Transverse colon (tissue), 4 donors: Measurements from ENCODE around the gene TBX10. TPM values are rescaled to one million over a fixed set of nuclear protein-coding genes. Genes with fewer than 3 reads are reported as not detected.
"Not testable (repeated sequence)": the region's sequence is repeated elsewhere in the genome, so short reads cannot be mapped to it uniquely, and the experiment has no call there.

Experiments
- DNase-seq: peaks from one replicate; pipeline ENCODE4 v3.0.0-alpha.2; 2019
- H3K27ac ChIP-seq, 4 donors: fragments of 200-600 bp; sonication (generic); 2 replicates each; pipeline ENCODE4 v1.5.1; 2016 to 2018; ENCODE audit warnings: inconsistent platforms in 4 of 4
- H3K27me3 ChIP-seq: fragments of 200-600 bp; sonication (generic); 2 replicates; pipeline ENCODE4 v1.5.1; 2017; ENCODE audit warnings: inconsistent platforms
- H3K36me3 ChIP-seq, 4 donors: fragments of 200-600 bp; sonication (generic); 2 replicates each; pipeline ENCODE4 v1.5.1; 2017 to 2019; ENCODE audit warnings: inconsistent platforms in 4 of 4
- H3K4me1 ChIP-seq, 4 donors: fragments of 200-600 bp; sonication (generic); 2 replicates each; pipeline ENCODE4 v1.5.1; 2017 to 2020; ENCODE audit warnings: inconsistent platforms in 4 of 4
- H3K4me3 ChIP-seq, 4 donors: fragments of 200-600 bp; sonication (generic); 1 replicate in 1 of 4; 2 replicates in 3 of 4; pipeline versions ENCODE4 v1.5.1 to v1.6.1; 2017 to 2019; ENCODE audit warnings: inconsistent platforms in 4 of 4
- H3K9me3 ChIP-seq, 2 donors: fragments of 200-600 bp; sonication (generic); 2 replicates each; pipeline ENCODE4 v1.5.1; 2017 to 2019; ENCODE audit warnings: inconsistent platforms in 2 of 2
- EP300 ChIP-seq: sonication (generic); formaldehyde crosslinking; IDR thresholded peaks from one replicate; pipeline ENCODE4 v1.6.1; 2017; ENCODE audit warnings: antibody characterized with exemption, low read depth
- POLR2A ChIP-seq: fragments of 450-650 bp; IDR thresholded peaks from one replicate; pipeline ENCODE4 v1.6.1; 2016; ENCODE audit warnings: antibody characterized with exemption, mild to moderate bottlenecking, moderate library complexity
- POLR2AphosphoS5 ChIP-seq, 3 donors: sonication (generic); formaldehyde crosslinking; IDR thresholded peaks; one replicate each; pipeline ENCODE4 v1.6.1; 2016; ENCODE audit warnings: antibody characterized with exemption in 3 of 3
- WGBS, 2 donors: methylation state at CpG; one replicate each; pipeline ENCODE4 v1.1.5; 2018; ENCODE audit warnings: low coverage in 1 of 2; 5-methylcytosine and 5-hydroxymethylcytosine counted together
- in situ Hi-C, 4 donors: fragments of 200-750 bp; cut with MboI; loops; one replicate each; pipeline versions ENCODE4 v1.15.0 to v1.15.1; 2017; ENCODE audit warnings: low sequenced_read_pairs in 3 of 4, low pct_ligation_motif_present in 1 of 4, low pct_unique_long_range_greater_than_20kb in 1 of 4
- intact Hi-C: fragments of 100-400 bp; cut with DNase I; formaldehyde crosslinking; loops from one replicate; pipeline ENCODE4 v1.15.1; 2023; ENCODE audit warnings: low total_unique reads
- total RNA-seq, 4 donors: library from RNA; depleted of rRNA; stranded (reverse); fragments of >200 nt; gene quantifications; one replicate each; pipeline ENCODE4 v1.1.0, GENCODE V29; 2016
- TF ChIP-seq, protein P1 (sequence below), 5 experiments: fragments of 200-600 bp in 3 of 5; fragments of 450-650 bp in 2 of 5; sonication (generic) in 3 of 5; IDR thresholded peaks; 1 replicate in 2 of 5; 2 replicates in 3 of 5; pipeline ENCODE4 v1.5.1; 2016 to 2017; ENCODE audit warnings: antibody characterized with exemption in 5 of 5, inconsistent platforms in 3 of 5, mild to moderate bottlenecking in 2 of 5, moderate library complexity in 1 of 5

Gene TBX10
- total RNA-seq, 4 donors from 2014 or later, result 1.3 to 16.5 (median 15.0) TPM; not detected in 1

DNA sequence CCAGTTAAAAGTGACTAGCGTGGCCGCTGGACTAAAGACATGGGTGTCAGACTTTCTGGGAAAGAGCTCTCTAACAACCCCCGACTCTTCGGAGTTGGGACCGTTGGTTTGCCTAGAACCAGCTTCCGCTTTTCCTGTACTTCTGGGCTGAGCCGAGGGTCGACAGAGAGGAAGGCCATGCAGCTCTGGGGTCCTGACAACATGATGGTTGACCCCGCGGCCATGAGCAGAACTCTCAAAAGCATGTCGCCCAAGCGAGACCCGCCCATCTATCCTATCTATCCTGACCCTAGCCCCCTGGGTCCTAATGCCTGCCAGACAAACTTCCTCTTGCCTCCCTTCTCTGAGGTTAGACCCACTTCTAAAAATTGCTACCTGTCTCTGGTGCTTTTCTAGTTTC is 18.9 kb downstream of the TBX10 start:
- H3K4me1 ChIP-seq, H3K27me3 ChIP-seq, DNase-seq, H3K4me3 ChIP-seq, H3K9me3 ChIP-seq, intact Hi-C loops, H3K27ac ChIP-seq, in situ Hi-C loops, H3K36me3 ChIP-seq: not testable (repeated sequence)
- WGBS, 2 donors, result 82% methylated on average over 13 of the region's 13 CpGs; no CpG with 5 or more reads in 1 of the 2 donors

DNA sequence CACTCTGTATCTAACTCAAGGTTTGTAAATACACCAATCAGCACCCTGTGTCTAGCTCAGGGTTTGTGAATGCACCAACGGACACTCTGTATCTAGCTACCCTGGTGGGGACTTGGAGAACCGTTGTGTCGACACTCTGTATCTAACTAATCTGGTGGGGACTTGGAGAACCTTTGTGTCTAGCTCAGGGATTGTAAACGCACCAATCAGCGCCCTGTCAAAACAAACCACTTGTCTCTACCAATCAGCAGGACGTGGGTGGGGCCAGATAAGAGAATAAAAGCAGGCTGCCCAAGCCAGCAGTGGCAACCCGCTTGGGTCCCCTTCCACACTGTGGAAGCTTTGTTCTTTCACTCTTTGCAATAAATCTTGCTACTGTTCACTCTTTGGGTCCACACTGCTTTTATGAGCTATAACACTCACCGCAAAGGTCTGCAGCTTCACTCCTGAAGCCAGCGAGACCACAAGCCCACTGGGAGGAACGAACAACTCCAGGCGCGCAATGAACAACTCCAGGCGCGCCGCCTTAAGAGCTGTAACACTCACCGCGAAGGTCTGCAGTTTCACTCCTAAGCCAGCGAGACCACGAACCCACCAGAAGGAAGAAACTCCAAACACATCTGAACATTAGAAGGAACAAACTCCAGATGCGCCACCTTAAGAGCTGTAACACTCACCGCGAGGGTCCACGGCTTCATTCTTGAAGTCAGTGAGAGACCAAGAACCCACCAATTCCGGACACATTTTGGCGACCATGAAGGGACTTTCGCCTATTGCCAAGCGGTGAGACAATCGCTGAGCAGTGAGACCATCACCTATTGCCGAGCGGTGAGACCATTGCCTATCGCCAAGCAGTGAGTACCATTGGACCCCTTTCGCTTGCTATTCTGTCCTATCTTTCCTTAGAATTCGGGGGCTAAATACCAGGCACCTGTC is 19.6 kb downstream of the TBX10 start:
- H3K27ac ChIP-seq, H3K4me1 ChIP-seq, H3K9me3 ChIP-seq, intact Hi-C loops, H3K36me3 ChIP-seq, in situ Hi-C loops, H3K4me3 ChIP-seq, DNase-seq: not testable (repeated sequence)
- WGBS, 2 donors, result 87 to 91% methylated on average over 14 to 33 of the region's 33 CpGs
- H3K27me3 ChIP-seq, result peaks cover 13% of the 10 kb centered on the region

DNA sequence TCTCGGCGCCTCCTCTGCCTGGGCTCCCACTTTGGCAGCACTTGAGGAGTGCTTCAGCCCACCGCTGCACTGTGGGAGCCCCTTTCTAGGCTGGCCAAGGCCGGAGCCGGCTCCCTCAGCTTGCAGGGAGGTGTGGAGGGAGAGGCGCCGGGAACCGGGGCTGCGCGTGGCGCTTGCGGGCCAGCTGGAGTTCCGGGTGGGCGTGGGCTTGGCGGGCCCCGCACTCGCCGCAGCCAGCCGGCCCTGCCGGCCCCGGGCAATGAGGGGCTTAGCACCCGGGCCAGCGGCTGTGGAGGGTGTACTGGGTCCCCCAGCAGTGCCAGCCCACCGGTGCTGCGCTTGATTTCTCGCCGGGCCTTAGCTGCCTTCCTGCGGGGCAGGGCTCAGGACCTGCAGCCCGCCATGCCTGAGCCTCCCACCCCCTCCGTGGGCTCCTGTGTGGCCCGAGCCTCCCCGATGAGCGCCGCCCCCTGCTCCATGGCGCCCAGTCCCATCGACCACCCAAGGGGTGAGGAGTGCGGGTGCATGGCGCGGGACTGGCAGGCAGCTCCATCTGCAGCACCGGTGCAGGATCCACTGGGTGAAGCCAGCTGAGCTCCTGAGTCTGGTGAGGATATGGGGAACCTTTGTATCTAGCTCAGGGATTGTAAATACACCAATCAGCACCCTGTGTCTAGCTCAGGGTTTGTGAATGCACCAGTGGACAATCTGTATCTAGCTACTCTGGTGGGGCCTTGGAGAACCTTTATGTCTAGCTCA is 20.5 kb downstream of the TBX10 start:
- DNase-seq, H3K27ac ChIP-seq, H3K4me1 ChIP-seq, H3K9me3 ChIP-seq, intact Hi-C loops, H3K36me3 ChIP-seq, H3K4me3 ChIP-seq, in situ Hi-C loops: not testable (repeated sequence)
- H3K27me3 ChIP-seq, result peaks cover 15% of the 10 kb centered on the region
- 98% methylated on average over 22 of the region's 40 CpGs; no CpG with 5 or more reads in 1 of the 2 donors for WGBS, 2 donors

DNA sequence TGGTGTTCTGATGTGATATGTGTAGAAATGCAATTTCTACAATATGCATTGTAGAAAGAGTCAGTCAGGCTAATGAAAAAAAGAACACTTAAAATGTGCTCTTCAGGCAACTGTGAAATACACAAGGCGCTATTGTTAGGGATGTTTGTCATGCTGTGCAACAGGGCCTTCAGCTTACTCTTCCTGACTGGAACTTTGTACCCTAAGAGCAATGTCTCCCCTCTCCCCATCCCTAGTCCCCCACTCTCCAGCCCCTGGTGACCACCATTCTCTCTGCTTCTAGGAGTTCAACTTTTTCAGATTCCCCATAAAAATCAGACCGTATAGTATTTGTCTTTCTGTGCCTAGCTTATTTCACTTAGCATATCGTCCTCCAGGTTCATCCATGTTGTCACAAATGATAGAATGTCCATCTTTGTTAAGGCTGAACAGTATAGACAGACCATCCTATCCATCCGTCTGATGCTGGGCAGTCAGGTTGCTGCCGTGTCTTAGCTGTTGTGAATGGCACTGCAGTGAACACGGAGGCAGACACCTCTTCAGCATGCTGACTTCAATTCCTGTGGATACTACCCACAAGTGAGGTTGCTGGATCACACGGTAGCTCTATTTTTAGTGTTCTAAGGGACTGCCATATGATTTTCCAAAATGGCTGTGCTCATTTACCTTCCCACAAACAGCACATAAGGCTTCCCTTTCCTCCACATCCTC is 22.2 kb downstream of the TBX10 start:
- in situ Hi-C loops (no loop called here), intact Hi-C loops (no loop called here)
- Histone ChIP-seq H3K36me3 (no peaks in the 10 kb centered on the region), H3K27me3 (peaks cover 15% of the 10 kb centered on the region), H3K27ac (no peak overlapping the region), H3K4me3 (no peak overlapping the region), H3K4me1 (peaks cover 6 to 13% (median 12%) of the 10 kb centered on the region in 4 donors), H3K9me3 (no peaks in the 10 kb centered on the region)
- no peak for DNase-seq
- TF ChIP-seq POLR2AphosphoS5 (IDR thresholded peaks at IDR 0.05) (no peak), POLR2A (no peak), EP300 (no peak)
- TF ChIP-seq, protein P1, sequence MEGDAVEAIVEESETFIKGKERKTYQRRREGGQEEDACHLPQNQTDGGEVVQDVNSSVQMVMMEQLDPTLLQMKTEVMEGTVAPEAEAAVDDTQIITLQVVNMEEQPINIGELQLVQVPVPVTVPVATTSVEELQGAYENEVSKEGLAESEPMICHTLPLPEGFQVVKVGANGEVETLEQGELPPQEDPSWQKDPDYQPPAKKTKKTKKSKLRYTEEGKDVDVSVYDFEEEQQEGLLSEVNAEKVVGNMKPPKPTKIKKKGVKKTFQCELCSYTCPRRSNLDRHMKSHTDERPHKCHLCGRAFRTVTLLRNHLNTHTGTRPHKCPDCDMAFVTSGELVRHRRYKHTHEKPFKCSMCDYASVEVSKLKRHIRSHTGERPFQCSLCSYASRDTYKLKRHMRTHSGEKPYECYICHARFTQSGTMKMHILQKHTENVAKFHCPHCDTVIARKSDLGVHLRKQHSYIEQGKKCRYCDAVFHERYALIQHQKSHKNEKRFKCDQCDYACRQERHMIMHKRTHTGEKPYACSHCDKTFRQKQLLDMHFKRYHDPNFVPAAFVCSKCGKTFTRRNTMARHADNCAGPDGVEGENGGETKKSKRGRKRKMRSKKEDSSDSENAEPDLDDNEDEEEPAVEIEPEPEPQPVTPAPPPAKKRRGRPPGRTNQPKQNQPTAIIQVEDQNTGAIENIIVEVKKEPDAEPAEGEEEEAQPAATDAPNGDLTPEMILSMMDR (IDR thresholded peaks at IDR 0.05), result no peak
- 77 to 79% methylated on average over 4 to 7 of the region's 7 CpGs for WGBS, 2 donors

DNA sequence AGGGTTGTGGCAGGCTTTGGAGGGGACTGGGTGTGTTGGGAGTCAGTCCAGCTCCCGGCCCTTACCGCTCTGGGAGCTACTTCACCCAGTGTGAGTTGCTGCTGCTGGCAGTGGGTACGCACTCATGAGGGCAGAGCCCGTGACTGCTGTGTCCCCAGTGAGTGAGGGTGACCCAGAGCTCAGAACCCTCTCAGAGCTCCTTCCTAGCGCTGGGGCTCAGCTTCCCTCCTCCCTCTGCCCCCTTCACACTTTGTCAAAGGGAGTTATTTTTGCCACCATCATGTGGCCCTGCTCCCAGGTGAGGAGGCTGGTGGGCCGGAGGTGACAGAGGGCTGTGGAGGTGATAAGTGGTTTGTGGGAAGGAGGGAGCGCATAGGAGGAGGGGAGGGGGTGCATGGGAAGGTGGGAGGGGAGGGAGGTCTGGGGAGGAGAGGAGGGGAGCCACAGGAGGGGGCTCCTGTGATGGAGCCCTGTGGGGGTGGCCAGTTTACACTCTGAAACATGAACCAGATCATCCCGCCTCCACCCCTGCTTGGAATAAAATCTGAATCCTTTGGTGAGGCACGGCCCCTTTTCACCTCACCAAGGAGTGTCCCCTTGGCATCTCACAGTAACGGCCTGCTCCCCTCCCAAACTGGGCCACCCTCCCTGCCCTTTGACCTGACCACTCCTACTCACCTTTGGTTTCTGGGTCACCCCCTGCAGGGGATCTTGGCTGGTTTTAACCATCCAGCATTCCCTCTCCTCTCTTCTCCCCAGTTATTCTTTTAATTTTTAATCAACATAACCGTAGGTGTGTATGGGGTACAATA is 22.9 kb downstream of the TBX10 start:
- Histone ChIP-seq H3K9me3 (no peaks in the 10 kb centered on the region), H3K4me3 (no peak overlapping the region), H3K36me3 (no peaks in the 10 kb centered on the region), H3K27me3 (peaks cover 15% of the 10 kb centered on the region), H3K4me1 (peaks cover 6 to 13% (median 12%) of the 10 kb centered on the region in 4 donors), H3K27ac (no peak overlapping the region)
- in situ Hi-C loops (no loop called here), intact Hi-C loops (no loop called here)
- no peak for TF ChIP-seq POLR2AphosphoS5 (IDR thresholded peaks at IDR 0.05)
- TF ChIP-seq, protein P1 (IDR thresholded peaks at IDR 0.05), result no peak
- no peak for TF ChIP-seq EP300
- no peak for TF ChIP-seq POLR2A
- 48% methylated on average over 11 of the region's 11 CpGs; no CpG with 5 or more reads in 1 of the 2 donors for WGBS, 2 donors
- no peak for DNase-seq
